H1 (cell line): ENCODE measurements around the gene GPT2. TPM values are rescaled to one million over a fixed set of nuclear protein-coding genes. Genes with fewer than 3 reads are reported as not detected.
"Not testable (repeated sequence)": the region's sequence is repeated elsewhere in the genome, so short reads cannot be mapped to it uniquely, and the experiment has no call there.

Experiments used
- CTCF ChIA-PET: fragments of 300-600 bp; sonication (Branson Sonifier 250); formaldehyde crosslinking; loops from one replicate; lab custom pipeline; 2021; ENCODE audit not compliant: partially characterized antibody; lab: Charles Lee
- POLR2A ChIA-PET: fragments of 300-600 bp; sonication (Branson Sonifier 250); formaldehyde crosslinking; loops from one replicate; lab custom pipeline; 2021; ENCODE audit warnings: inconsistent platforms; ENCODE audit not compliant: partially characterized antibody; lab: Charles Lee
- DNase-seq, 2 experiments: peaks; one replicate each; pipeline versions ENCODE4 v3.0.0 to v3.0.0-alpha.2; 2010 to 2022; ENCODE audit warnings: low spot score in 2 of 2, low read depth in 1 of 2, mixed read lengths in 1 of 2
- FAIRE-seq: peaks from 2 replicates; lab custom pipeline; 2011; peaks lifted over from hg19 to GRCh38; lab: Jason Lieb, UNC
- H2AFZ ChIP-seq: 2 replicates; pipeline ENCODE4 v1.8.1; 2012; ENCODE audit warnings: low read length, inconsistent platforms
- H2AK5ac ChIP-seq: 2 replicates; pipeline ENCODE4 v1.6.1; 2013; ENCODE audit warnings: low read depth, low read length
- H2BK120ac ChIP-seq: replicated peaks from 2 replicates; pipeline ENCODE3; 2013; ENCODE audit warnings: low read depth, low read length, inconsistent platforms
- H2BK12ac ChIP-seq: 2 replicates; pipeline ENCODE4 v1.6.1; 2013; ENCODE audit warnings: low read depth, low read length
- H2BK15ac ChIP-seq: 2 replicates; pipeline ENCODE4 v1.6.1; 2013; ENCODE audit warnings: low read length
- H2BK20ac ChIP-seq: 2 replicates; pipeline ENCODE4 v1.6.1; 2013; ENCODE audit warnings: low read length
- H2BK5ac ChIP-seq: 2 replicates; pipeline ENCODE4 v1.6.1; 2013; ENCODE audit warnings: low read depth, low read length
- H3K14ac ChIP-seq: 2 replicates; pipeline ENCODE4 v1.6.1; 2013; ENCODE audit warnings: inconsistent platforms; ENCODE audit not compliant: insufficient read length
- H3K18ac ChIP-seq: 2 replicates; pipeline ENCODE4 v1.6.1; 2013; ENCODE audit warnings: low read length; ENCODE audit errors: extremely low read depth
- H3K23ac ChIP-seq: 2 replicates; pipeline ENCODE4 v1.6.1; 2013; ENCODE audit warnings: inconsistent platforms; ENCODE audit not compliant: insufficient read length
- H3K23me2 ChIP-seq: 2 replicates; pipeline ENCODE4 v1.6.1; 2013; ENCODE audit warnings: low read depth, low read length
- H3K27ac ChIP-seq: 2 replicates; pipeline ENCODE4 v1.6.1; 2011; ENCODE audit warnings: low read depth, low read length, inconsistent platforms
- H3K27me3 ChIP-seq, 4 experiments: replicated peaks in 1 of 4; 1 replicate in 1 of 4; 2 replicates in 3 of 4; pipeline versions ENCODE4 v1.6.1 to v1.8.1; 2011 to 2013; ENCODE audit warnings: low read length in 3 of 4, mild to moderate bottlenecking in 3 of 4, inconsistent platforms in 2 of 4, mixed read lengths in 2 of 4, moderate library complexity in 1 of 4; ENCODE audit not compliant: control insufficient read depth in 3 of 4, insufficient read depth in 3 of 4; ENCODE audit errors: extremely low read depth in 1 of 4
- H3K36me3 ChIP-seq, 4 experiments: 2 replicates each; pipeline versions ENCODE4 v1.6.1 to v1.8.1; 2011 to 2013; ENCODE audit warnings: mild to moderate bottlenecking in 4 of 4, low read length in 3 of 4, moderate library complexity in 2 of 4, control low read depth in 1 of 4, inconsistent platforms in 1 of 4; ENCODE audit not compliant: insufficient read depth in 4 of 4, control insufficient read depth in 2 of 4
- H3K4ac ChIP-seq: replicated peaks from 2 replicates; pipeline ENCODE3; 2013; ENCODE audit warnings: low read length, low read depth, mixed read lengths, inconsistent platforms; ENCODE audit not compliant: insufficient read length
- H3K4me1 ChIP-seq, 4 experiments: replicated peaks in 1 of 4; 1 replicate in 1 of 4; 2 replicates in 3 of 4; pipeline versions ENCODE4 v1.6.1 to v1.8.1; 2011 to 2013; ENCODE audit warnings: low read length in 3 of 4, inconsistent platforms in 2 of 4, mixed read lengths in 1 of 4; ENCODE audit not compliant: insufficient read depth in 4 of 4, control insufficient read depth in 3 of 4
- H3K4me2 ChIP-seq, 2 experiments: 2 replicates each; pipeline versions ENCODE4 v1.6.1 to v1.8.1; 2011 to 2013; ENCODE audit warnings: low read depth in 2 of 2, low read length in 2 of 2, control low read depth in 1 of 2, inconsistent platforms in 1 of 2, mild to moderate bottlenecking in 1 of 2; ENCODE audit not compliant: insufficient read depth in 1 of 2
- H3K4me3 ChIP-seq, 4 experiments: fragments of 200-600, 300-600 bp in 1 of 4; sonication (generic), shearing (Covaris generic), sonication (Bioruptor Twin) in 1 of 4; 2 replicates each; pipeline versions ENCODE4 v1.5.1 to v1.8.1; 2011 to 2016; ENCODE audit warnings: low read length in 4 of 4, low read depth in 3 of 4, control low read depth in 2 of 4, inconsistent platforms in 2 of 4, mild to moderate bottlenecking in 2 of 4, mixed read lengths in 1 of 4, moderate library complexity in 1 of 4; ENCODE audit not compliant: insufficient read depth in 2 of 4; ENCODE audit errors: extremely low read depth in 1 of 4
- H3K56ac ChIP-seq: replicated peaks from 2 replicates; pipeline ENCODE3; 2013; ENCODE audit warnings: low read depth, mild to moderate bottlenecking, mixed read lengths, low read length, inconsistent platforms; ENCODE audit not compliant: insufficient read length
- H3K79me1 ChIP-seq: 2 replicates; pipeline ENCODE4 v1.6.1; 2013; ENCODE audit warnings: low read depth, low read length, control low read depth
- H3K79me2 ChIP-seq, 2 experiments: 2 replicates each; pipeline versions ENCODE4 v1.6.1 to v1.8.1; 2012 to 2013; ENCODE audit warnings: low read length in 2 of 2, mild to moderate bottlenecking in 2 of 2, inconsistent platforms in 1 of 2; ENCODE audit not compliant: insufficient read depth in 2 of 2, control insufficient read depth in 1 of 2
- H3K9ac ChIP-seq, 4 experiments: replicated peaks in 1 of 4; 1 replicate in 1 of 4; 2 replicates in 3 of 4; pipeline versions ENCODE4 v1.6.1 to v1.8.1; 2011 to 2013; ENCODE audit warnings: low read depth in 3 of 4, low read length in 3 of 4, control low read depth in 2 of 4, mild to moderate bottlenecking in 2 of 4, moderate library complexity in 2 of 4, inconsistent platforms in 1 of 4; ENCODE audit errors: extremely low read depth in 1 of 4
- H3K9me3 ChIP-seq, 2 experiments: 2 replicates each; pipeline versions ENCODE4 v1.6.1 to v1.8.1; 2012 to 2013; ENCODE audit warnings: mild to moderate bottlenecking in 2 of 2, moderate library complexity in 2 of 2, control low read depth in 1 of 2, inconsistent platforms in 1 of 2, low read depth in 1 of 2, low read length in 1 of 2, mixed read lengths in 1 of 2; ENCODE audit not compliant: insufficient read depth in 2 of 2
- H4K20me1 ChIP-seq, 2 experiments: replicated peaks in 1 of 2; 2 replicates each; pipeline versions ENCODE3 to v1.8.1; 2011 to 2013; ENCODE audit warnings: inconsistent platforms in 2 of 2, low read length in 2 of 2, mild to moderate bottlenecking in 1 of 2; ENCODE audit not compliant: insufficient read depth in 2 of 2, control insufficient read depth in 1 of 2
- H4K5ac ChIP-seq: 2 replicates; pipeline ENCODE4 v1.6.1; 2013; ENCODE audit warnings: low read length, low read depth, mixed read lengths, inconsistent platforms; ENCODE audit not compliant: insufficient read length
- H4K8ac ChIP-seq: 2 replicates; pipeline ENCODE4 v1.8.0; 2013; ENCODE audit warnings: mild to moderate bottlenecking, moderate library complexity, low read length, inconsistent platforms; ENCODE audit not compliant: insufficient read depth; ENCODE audit errors: extremely low read depth
- H4K91ac ChIP-seq: replicated peaks from 2 replicates; pipeline ENCODE3; 2013; ENCODE audit warnings: low read length, mixed read lengths, inconsistent platforms; ENCODE audit not compliant: insufficient read length
- CTBP2 ChIP-seq: IDR thresholded peaks from 2 replicates; pipeline ENCODE4 v1.7.0; 2011; ENCODE audit warnings: borderline replicate concordance, mild to moderate bottlenecking, moderate library complexity, mixed read lengths, low read length; ENCODE audit not compliant: insufficient read depth, insufficient read length
- POU5F1 ChIP-seq: IDR thresholded peaks from 2 replicates; pipeline ENCODE4 v1.6.1; 2011; ENCODE audit warnings: low read depth, mild to moderate bottlenecking, low read length, moderate library complexity
- RBBP5 ChIP-seq: IDR thresholded peaks from 2 replicates; pipeline ENCODE4 v1.7.1; 2012; ENCODE audit warnings: low read depth, mild to moderate bottlenecking, inconsistent platforms, low read length, moderate library complexity, borderline replicate concordance
- TCF12 ChIP-seq: IDR thresholded peaks from 2 replicates; pipeline ENCODE4 v1.6.1; 2011; ENCODE audit warnings: low read depth, mild to moderate bottlenecking, low read length
- YY1 ChIP-seq: IDR thresholded peaks from 2 replicates; pipeline ENCODE4 v1.6.1; 2011; ENCODE audit warnings: low read depth, mild to moderate bottlenecking, low read length
- WGBS, 2 experiments: shearing (Covaris generic) in 1 of 2; methylation state at CpG; one replicate each; pipeline versions ENCODE4 v1.1.6 to v1.1.7; 2013 to 2015; ENCODE audit warnings: low lambda C conversion rate in 2 of 2, mixed read lengths in 2 of 2, inconsistent platforms in 1 of 2, low coverage in 1 of 2, missing lambda C conversion rate in 1 of 2; ENCODE audit not compliant: insufficient replicate concordance in 2 of 2, insufficient coverage in 1 of 2, insufficient read length in 1 of 2; ENCODE audit errors: extremely low coverage in 1 of 2, missing lambda C conversion rate in 1 of 2; 5-methylcytosine and 5-hydroxymethylcytosine counted together
- polyA plus RNA-seq, 7 experiments: library from polyadenylated mRNA; depleted of rRNA in 3 of 7; stranded (reverse) in 5 of 7; unstranded in 2 of 7; fragments of >200 nt in 5 of 7; fragments of 200-250 nt in 2 of 7; gene quantifications; 1 replicate in 5 of 7; 2 replicates in 1 of 7; 4 replicates in 1 of 7; pipeline versions ENCODE4 v1.2.1 to v1.2.3, GENCODE V29; 2011 to 2013; ENCODE audit warnings: missing spikeins in 2 of 7, mixed read lengths in 2 of 7
- total RNA-seq: library from RNA; stranded (reverse); fragmentation: NEBNext Ultra II Directional; extraction: Animal tissue kit (Norgen Biotek cat#: 25700); gene quantifications from 2 replicates; pipeline ENCODE4 v1.2.1, GENCODE V29; 2021
- TF ChIP-seq, protein P1 (sequence below), 3 experiments: IDR thresholded peaks; 1 replicate in 2 of 3; 2 replicates in 1 of 3; pipeline versions ENCODE4 v1.5.1 to v1.6.1; 2011; ENCODE audit warnings: low read length in 3 of 3, mild to moderate bottlenecking in 3 of 3, inconsistent platforms in 2 of 3, low read depth in 1 of 3, moderate library complexity in 1 of 3; ENCODE audit not compliant: insufficient read depth in 1 of 3; ENCODE audit errors: control extremely low read depth in 1 of 3

Gene GPT2
- total and polyA plus RNA-seq, 2 of the 8 experiments (the other 6 are each of a cell fraction or from before 2014, with no cell fraction given), result 71.6 to 94.1 TPM

DNA sequence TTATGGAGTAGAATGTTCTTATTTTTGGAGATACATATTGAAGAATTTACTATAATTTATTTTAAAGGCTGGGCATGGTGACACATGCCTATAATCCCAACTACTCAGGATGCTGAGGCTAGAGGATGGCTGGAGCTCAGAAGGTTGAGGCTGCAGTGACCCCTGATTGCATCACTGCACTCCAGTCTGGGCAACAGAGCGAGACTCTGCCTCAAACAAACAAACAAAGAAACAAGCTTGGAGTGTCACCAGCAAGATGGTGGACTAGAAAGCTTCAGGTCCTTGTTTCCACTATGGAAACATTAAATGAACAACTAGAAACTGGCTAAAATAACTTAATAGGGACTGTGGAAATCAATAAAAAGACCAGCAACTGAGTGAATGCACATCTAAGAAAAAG, 17.9 kb upstream of the GPT2 start (continued):
- TF ChIP-seq POU5F1 (no peak), TCF12 (no peak), RBBP5 (no peak), YY1 (no peak), CTBP2 (no peak)
- TF ChIP-seq, protein P1, sequence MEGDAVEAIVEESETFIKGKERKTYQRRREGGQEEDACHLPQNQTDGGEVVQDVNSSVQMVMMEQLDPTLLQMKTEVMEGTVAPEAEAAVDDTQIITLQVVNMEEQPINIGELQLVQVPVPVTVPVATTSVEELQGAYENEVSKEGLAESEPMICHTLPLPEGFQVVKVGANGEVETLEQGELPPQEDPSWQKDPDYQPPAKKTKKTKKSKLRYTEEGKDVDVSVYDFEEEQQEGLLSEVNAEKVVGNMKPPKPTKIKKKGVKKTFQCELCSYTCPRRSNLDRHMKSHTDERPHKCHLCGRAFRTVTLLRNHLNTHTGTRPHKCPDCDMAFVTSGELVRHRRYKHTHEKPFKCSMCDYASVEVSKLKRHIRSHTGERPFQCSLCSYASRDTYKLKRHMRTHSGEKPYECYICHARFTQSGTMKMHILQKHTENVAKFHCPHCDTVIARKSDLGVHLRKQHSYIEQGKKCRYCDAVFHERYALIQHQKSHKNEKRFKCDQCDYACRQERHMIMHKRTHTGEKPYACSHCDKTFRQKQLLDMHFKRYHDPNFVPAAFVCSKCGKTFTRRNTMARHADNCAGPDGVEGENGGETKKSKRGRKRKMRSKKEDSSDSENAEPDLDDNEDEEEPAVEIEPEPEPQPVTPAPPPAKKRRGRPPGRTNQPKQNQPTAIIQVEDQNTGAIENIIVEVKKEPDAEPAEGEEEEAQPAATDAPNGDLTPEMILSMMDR (IDR thresholded peaks at IDR 0.05; ENCODE audit: control extremely low read depth in 1 of 3, insufficient read depth in 1 of 3, low read depth in 1 of 3, low read length in 3 of 3), result no peak

DNA sequence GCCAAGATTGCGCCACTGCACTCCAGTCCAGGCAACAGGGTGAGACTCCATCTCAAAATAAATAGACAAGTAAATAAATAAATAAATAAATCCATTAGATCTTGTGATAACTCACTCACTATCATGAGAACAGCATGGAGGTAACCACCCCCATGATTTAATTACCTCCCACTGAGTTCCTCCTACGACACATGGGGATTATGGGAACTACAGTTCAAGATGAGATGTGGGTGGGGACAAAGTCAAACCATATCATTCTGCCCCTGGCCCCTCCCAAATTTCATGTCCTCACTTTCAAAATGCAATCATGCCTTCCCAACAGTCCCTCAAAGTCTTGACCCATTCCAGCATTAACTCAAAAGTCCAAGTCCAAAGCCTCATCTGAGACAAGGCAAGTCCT, 16.7 kb upstream of the GPT2 start:
- H3K79me1 ChIP-seq, H2AK5ac ChIP-seq, H3K79me2 ChIP-seq, H4K91ac ChIP-seq, H3K56ac ChIP-seq, H4K8ac ChIP-seq, H2BK120ac ChIP-seq, H3K4me3 ChIP-seq, H2AFZ ChIP-seq, H3K27me3 ChIP-seq, DNase-seq, H4K5ac ChIP-seq, H3K27ac ChIP-seq, FAIRE-seq, H4K20me1 ChIP-seq, H3K23ac ChIP-seq, H3K4me2 ChIP-seq, H3K36me3 ChIP-seq, H3K4me1 ChIP-seq, H2BK5ac ChIP-seq, H3K9me3 ChIP-seq, H3K14ac ChIP-seq, H2BK12ac ChIP-seq, H2BK20ac ChIP-seq, H3K9ac ChIP-seq, H3K4ac ChIP-seq, H3K18ac ChIP-seq, H2BK15ac ChIP-seq, H3K23me2 ChIP-seq: not testable (repeated sequence)
- ChIA-PET CTCF (interaction anchor here (1.0 to 2.4 kb wide), 2 partner anchors 10 to 14 kb away, joined by 3 to 10 read pairs; no protein-coding TSS in a partner anchor), POLR2A (interaction anchor here (1.0 to 13.3 kb wide), 2 partner anchors 10 to 17 kb away, joined by 4 to 150 read pairs; partner anchors contain the start of gene GPT2)
- WGBS, 2 experiments, result 88% methylated on average over 2 of the region's 2 CpGs; no CpG with 5 or more reads in 1 of the 2 experiments
